Type B pancreatic cell (in vitro differentiated cells): ENCODE measurements around the gene SCLT1. TPM values are rescaled to one million over a fixed set of nuclear protein-coding genes. Genes with fewer than 3 reads are reported as not detected.

Experiments
- DNase-seq: peaks from one replicate; pipeline ENCODE4 v3.0.0; 2021; ENCODE audit warnings: mixed read lengths; ENCODE audit not compliant: unreplicated experiment; ENCODE audit errors: extremely low spot score
- H3K27ac Mint-ChIP-seq: 2 replicates; pipeline ENCODE4 v1.8.0; 2021; ENCODE audit warnings: mild to moderate bottlenecking, mixed read lengths
- H3K27me3 Mint-ChIP-seq: 2 replicates; pipeline ENCODE4 v1.8.0; 2021; ENCODE audit warnings: mixed read lengths
- H3K36me3 Mint-ChIP-seq: 2 replicates; pipeline ENCODE4 v1.8.0; 2021; ENCODE audit warnings: mixed read lengths
- H3K4me1 Mint-ChIP-seq: one replicate; pipeline ENCODE4 v1.8.0; 2021; ENCODE audit warnings: mixed read lengths; ENCODE audit not compliant: unreplicated experiment
- H3K4me3 Mint-ChIP-seq: 2 replicates; pipeline ENCODE4 v1.8.0; 2021; ENCODE audit warnings: mild to moderate bottlenecking, mixed read lengths
- H3K9me3 Mint-ChIP-seq: 2 replicates; pipeline ENCODE4 v1.8.0; 2021; ENCODE audit warnings: mixed read lengths
- total RNA-seq: library from RNA; stranded (reverse); gene quantifications from 2 replicates; pipeline ENCODE4 v1.2.1, GENCODE V29; 2021; ENCODE audit warnings: low replicate concordance
- TF ChIP-seq, protein P1 (sequence below): fragments of 200-600 bp; sonication (generic); conservative IDR thresholded peaks from 2 replicates; pipeline ENCODE4 v1.5.0; 2021; ENCODE audit warnings: antibody characterized with exemption, mild to moderate bottlenecking

SCLT1 gene
- total RNA-seq, 1 donor from 2014 or later, result 21.2 TPM

GRCh38 chr4:128981377-128981776 lies 112.0 kb downstream of the SCLT1 start:
- Mint-ChIP-seq H3K4me1 (no peaks in the 10 kb centered on the region), H3K27me3 (no peaks in the 10 kb centered on the region), H3K36me3 (no peaks in the 10 kb centered on the region), H3K4me3 (no peak overlapping the region), H3K27ac (no peak overlapping the region), H3K9me3 (no peaks in the 10 kb centered on the region)
- TF ChIP-seq, protein P1, sequence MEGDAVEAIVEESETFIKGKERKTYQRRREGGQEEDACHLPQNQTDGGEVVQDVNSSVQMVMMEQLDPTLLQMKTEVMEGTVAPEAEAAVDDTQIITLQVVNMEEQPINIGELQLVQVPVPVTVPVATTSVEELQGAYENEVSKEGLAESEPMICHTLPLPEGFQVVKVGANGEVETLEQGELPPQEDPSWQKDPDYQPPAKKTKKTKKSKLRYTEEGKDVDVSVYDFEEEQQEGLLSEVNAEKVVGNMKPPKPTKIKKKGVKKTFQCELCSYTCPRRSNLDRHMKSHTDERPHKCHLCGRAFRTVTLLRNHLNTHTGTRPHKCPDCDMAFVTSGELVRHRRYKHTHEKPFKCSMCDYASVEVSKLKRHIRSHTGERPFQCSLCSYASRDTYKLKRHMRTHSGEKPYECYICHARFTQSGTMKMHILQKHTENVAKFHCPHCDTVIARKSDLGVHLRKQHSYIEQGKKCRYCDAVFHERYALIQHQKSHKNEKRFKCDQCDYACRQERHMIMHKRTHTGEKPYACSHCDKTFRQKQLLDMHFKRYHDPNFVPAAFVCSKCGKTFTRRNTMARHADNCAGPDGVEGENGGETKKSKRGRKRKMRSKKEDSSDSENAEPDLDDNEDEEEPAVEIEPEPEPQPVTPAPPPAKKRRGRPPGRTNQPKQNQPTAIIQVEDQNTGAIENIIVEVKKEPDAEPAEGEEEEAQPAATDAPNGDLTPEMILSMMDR, result no peak
- DNase-seq, result no peak

- no peaks in the 10 kb centered on the region for H3K36me3 Mint-ChIP-seq
- no peak overlapping the region for H3K4me3 Mint-ChIP-seq
- TF ChIP-seq, protein P1, result no peak
Observed at GRCh38 chr4:128980816-128981326, 112.5 kb downstream of the SCLT1 start.

GRCh38 chr4:128979934-128980333 lies 113.4 kb downstream of the SCLT1 start:
- Mint-ChIP-seq H3K4me3 (no peak overlapping the region), H3K27me3 (no peaks in the 10 kb centered on the region), H3K9me3 (no peaks in the 10 kb centered on the region), H3K36me3 (no peaks in the 10 kb centered on the region), H3K27ac (no peak overlapping the region), H3K4me1 (no peaks in the 10 kb centered on the region)
- DNase-seq, result no peak
- TF ChIP-seq, protein P1, result no peak

More at GRCh38 chr4:128980816-128981326, 112.5 kb downstream of the SCLT1 start:
- DNase-seq, result no peak
- Mint-ChIP-seq H3K27me3 (no peaks in the 10 kb centered on the region), H3K4me1 (no peaks in the 10 kb centered on the region), H3K9me3 (no peaks in the 10 kb centered on the region), H3K27ac (no peak overlapping the region)

DNA sequence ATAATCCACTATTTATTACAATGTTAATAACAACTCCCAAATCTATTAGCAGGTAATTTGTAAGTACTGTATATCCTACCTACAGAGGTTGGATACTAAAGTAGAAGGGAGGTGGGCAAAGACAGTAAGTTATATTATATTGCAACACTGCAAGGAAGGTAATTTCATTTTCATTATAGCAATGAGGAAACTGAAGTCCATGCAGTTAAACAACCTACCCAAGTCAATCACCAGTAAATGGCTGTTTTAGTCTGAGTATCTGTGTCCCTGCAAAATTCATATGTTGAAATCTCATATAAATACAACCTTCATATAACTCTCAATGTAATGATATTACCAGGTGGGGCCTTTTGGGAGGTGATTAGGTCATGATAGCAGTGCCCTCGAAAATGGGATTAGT lies 114.4 kb downstream of the SCLT1 start:
- no peaks in the 10 kb centered on the region for H3K27me3 Mint-ChIP-seq
- no peak overlapping the region for H3K27ac Mint-ChIP-seq
- DNase-seq, result no peak
- TF ChIP-seq, protein P1, result no peak
- H3K4me3 Mint-ChIP-seq, result no peak overlapping the region
- H3K36me3 Mint-ChIP-seq, result no peaks in the 10 kb centered on the region
- H3K9me3 Mint-ChIP-seq, result no peaks in the 10 kb centered on the region
- peaks cover 4% of the 10 kb centered on the region for H3K4me1 Mint-ChIP-seq

GRCh38 chr4:128974136-128974581 lies 119.2 kb downstream of the SCLT1 start:
- peaks cover 4% of the 10 kb centered on the region for H3K4me1 Mint-ChIP-seq
- H3K9me3 Mint-ChIP-seq, result no peaks in the 10 kb centered on the region
- no peaks in the 10 kb centered on the region for H3K36me3 Mint-ChIP-seq
- TF ChIP-seq, protein P1, result no peak
- no peak for DNase-seq
- no peak overlapping the region for H3K4me3 Mint-ChIP-seq
- H3K27me3 Mint-ChIP-seq, result no peaks in the 10 kb centered on the region
- H3K27ac Mint-ChIP-seq, result no peak overlapping the region

DNA sequence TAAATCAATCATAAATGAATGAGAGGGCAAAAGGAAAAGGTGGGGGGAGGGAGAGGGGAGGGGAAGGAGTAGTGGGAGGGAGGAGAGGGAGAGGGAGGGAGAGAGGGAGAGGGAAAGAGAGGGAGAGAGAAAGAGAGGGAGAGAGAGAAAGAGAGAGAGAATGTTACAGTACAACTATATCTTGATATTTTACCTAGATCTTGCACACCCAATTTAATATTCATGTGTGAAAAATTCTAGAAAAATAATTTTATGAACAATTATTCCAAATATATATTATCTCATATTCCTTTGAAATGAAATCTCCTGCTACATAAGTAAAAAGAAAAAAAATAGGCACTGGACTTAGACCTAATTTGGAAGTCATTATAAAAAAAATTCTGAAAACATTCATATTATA lies 120.0 kb downstream of the SCLT1 start:
- no peak for DNase-seq
- H3K27ac Mint-ChIP-seq, result no peak overlapping the region
- H3K36me3 Mint-ChIP-seq, result no peaks in the 10 kb centered on the region
- no peaks in the 10 kb centered on the region for H3K9me3 Mint-ChIP-seq
- no peak overlapping the region for H3K4me3 Mint-ChIP-seq
- H3K4me1 Mint-ChIP-seq, result peaks cover 4% of the 10 kb centered on the region
- TF ChIP-seq, protein P1, result no peak
- no peaks in the 10 kb centered on the region for H3K27me3 Mint-ChIP-seq
